GM23248 (cell line): Measurements from ENCODE around the gene LGALS3. TPM values are rescaled to one million over a fixed set of nuclear protein-coding genes. Genes with fewer than 3 reads are reported as not detected.

Source experiments
- DNase-seq: peaks from one replicate; pipeline ENCODE4 v3.0.0-alpha.2; 2015
- H2AFZ ChIP-seq: fragments of 200-600 bp; sonication (generic); 2 replicates; pipeline ENCODE4 v1.6.1; 2016; ENCODE audit warnings: antibody characterized with exemption
- H3F3A ChIP-seq: fragments of 200-600 bp; sonication (generic); 2 replicates; pipeline ENCODE4 v1.6.1; 2016; ENCODE audit warnings: mild to moderate bottlenecking, antibody characterized with exemption, mixed run types; ENCODE audit not compliant: insufficient read depth
- H3K27ac ChIP-seq: fragments of 200-600 bp; sonication (generic); 2 replicates; pipeline ENCODE4 v1.5.1; 2016; ENCODE audit warnings: mild to moderate bottlenecking
- H3K27me3 ChIP-seq: fragments of 200-600 bp; sonication (generic); replicated peaks from 2 replicates; pipeline ENCODE4 v1.6.1; 2016; ENCODE audit warnings: mild to moderate bottlenecking; ENCODE audit not compliant: insufficient read depth
- H3K36me3 ChIP-seq: fragments of 200-600 bp; sonication (generic); 2 replicates; pipeline ENCODE4 v1.6.1; 2016; ENCODE audit warnings: low read depth, mild to moderate bottlenecking
- H3K4me1 ChIP-seq: fragments of 200-600 bp; sonication (generic); 2 replicates; pipeline ENCODE4 v1.6.1; 2016; ENCODE audit warnings: mild to moderate bottlenecking; ENCODE audit not compliant: insufficient read depth
- H3K4me2 ChIP-seq: fragments of 200-600 bp; sonication (generic); one replicate; pipeline ENCODE4 v1.6.1; 2016; ENCODE audit warnings: mild to moderate bottlenecking; ENCODE audit not compliant: unreplicated experiment
- H3K4me3 ChIP-seq: fragments of 200-600 bp; sonication (generic); 2 replicates; pipeline ENCODE4 v1.5.1; 2016; ENCODE audit warnings: mild to moderate bottlenecking
- H3K79me2 ChIP-seq: fragments of 200-600 bp; sonication (generic); 2 replicates; pipeline ENCODE4 v1.6.1; 2016; ENCODE audit warnings: mild to moderate bottlenecking; ENCODE audit not compliant: insufficient read depth
- H3K9ac ChIP-seq: fragments of 200-600 bp; sonication (generic); 2 replicates; pipeline ENCODE4 v1.6.1; 2016; ENCODE audit warnings: mild to moderate bottlenecking
- H3K9me2 ChIP-seq: fragments of 200-600 bp; sonication (generic); 2 replicates; pipeline ENCODE4 v1.6.1; 2016; ENCODE audit warnings: mixed run types, mild to moderate bottlenecking, moderate library complexity; ENCODE audit not compliant: insufficient read depth
- H3K9me3 ChIP-seq: fragments of 200-600 bp; sonication (generic); one replicate; pipeline ENCODE4 v1.6.1; 2017; ENCODE audit warnings: low read depth
- H4K20me1 ChIP-seq: fragments of 200-600 bp; sonication (generic); 2 replicates; pipeline ENCODE4 v1.6.0; 2016; ENCODE audit not compliant: insufficient read depth
- EZH2 ChIP-seq: fragments of 200-600 bp; sonication (generic); IDR thresholded peaks from 2 replicates; pipeline ENCODE4 v1.6.1; 2018; ENCODE audit warnings: antibody characterized with exemption, mild to moderate bottlenecking; ENCODE audit not compliant: insufficient read depth, poor library complexity, severe bottlenecking
- EZH2phosphoT487 ChIP-seq: fragments of 200-600 bp; sonication (generic); IDR thresholded peaks from 2 replicates; pipeline ENCODE4 v1.6.1; 2018; ENCODE audit warnings: antibody characterized with exemption, moderate library complexity, mild to moderate bottlenecking, low read depth; ENCODE audit not compliant: insufficient read depth
- WGBS, 2 experiments: methylation state at CpG; one replicate each; pipeline ENCODE4 v1.1.6; 2015 to 2017; ENCODE audit warnings: low lambda C conversion rate in 2 of 2, low coverage in 1 of 2; ENCODE audit errors: missing lambda C conversion rate in 2 of 2; 5-methylcytosine and 5-hydroxymethylcytosine counted together
- in situ Hi-C: fragments of 300-500 bp; cut with MboI; formaldehyde crosslinking; loops from 2 replicates; pipeline ENCODE4 v1.15.0; 2020
- polyA plus RNA-seq: library from polyadenylated mRNA; unstranded; fragments of >200 nt; fragmentation: Nextera tagmentation; extraction: Ambion mirVana; gene quantifications from 2 replicates; pipeline ENCODE4 v1.2.1, GENCODE V29; 2016
- total RNA-seq: library from RNA; depleted of rRNA; stranded (reverse); fragments of >200 nt; shearing (Covaris generic); gene quantifications from 2 replicates; pipeline ENCODE4 v1.2.3, GENCODE V29; 2014

Gene LGALS3
- total and polyA plus RNA-seq, 2 experiments from 2014 or later: 363 to 541 TPM

GRCh38 chr14:55123101-55123500 lies 6.0 kb upstream of the LGALS3 start:
- Histone ChIP-seq H3F3A (peaks cover 18% of the 10 kb centered on the region), H3K27me3 (no peaks in the 10 kb centered on the region), H4K20me1 (no peaks in the 10 kb centered on the region), H3K9me3 (no peaks in the 10 kb centered on the region), H3K79me2 (no peaks in the 10 kb centered on the region), H3K4me2 (peak overlapping the region; percentile 61), H3K9me2 (no peaks in the 10 kb centered on the region), H3K4me3 (no peak overlapping the region), H2AFZ (no peak overlapping the region), H3K36me3 (no peaks in the 10 kb centered on the region), H3K4me1 (peaks cover 31% of the 10 kb centered on the region), H3K9ac (peak overlapping the region; percentile 62), H3K27ac (peak overlapping the region; percentile 47)
- WGBS, 2 experiments: 60 to 65% methylated on average over 8 of the region's 8 CpGs
- DNase-seq: peak; percentile 94
- TF ChIP-seq EZH2: no peak
- no peak for TF ChIP-seq EZH2phosphoT487
- in situ Hi-C loops: no loop called here

- H3K4me1 ChIP-seq: peaks cover 25% of the 10 kb centered on the region
- H3K9ac ChIP-seq: no peak overlapping the region
- H3K27me3 ChIP-seq: no peaks in the 10 kb centered on the region
- WGBS, 2 experiments: 96 to 98% methylated on average over 9 of the region's 9 CpGs
- no peaks in the 10 kb centered on the region for H3K79me2 ChIP-seq
- H3F3A ChIP-seq: peaks cover 25% of the 10 kb centered on the region
- no peak overlapping the region for H2AFZ ChIP-seq
- H3K9me3 ChIP-seq: no peaks in the 10 kb centered on the region
- no peaks in the 10 kb centered on the region for H3K36me3 ChIP-seq
- no peaks in the 10 kb centered on the region for H3K9me2 ChIP-seq
- no peak overlapping the region for H3K4me3 ChIP-seq
- no peak for DNase-seq
- TF ChIP-seq EZH2 (no peak), EZH2phosphoT487 (no peak)
- no peak overlapping the region for H3K27ac ChIP-seq
- no peak overlapping the region for H3K4me2 ChIP-seq
- H4K20me1 ChIP-seq: no peaks in the 10 kb centered on the region
- in situ Hi-C loops: no loop called here
These were observed 5.0 kb upstream of the LGALS3 start for GRCh38 chr14:55123852-55124639.

- Histone ChIP-seq H2AFZ (no peak overlapping the region), H3K9me2 (no peaks in the 10 kb centered on the region), H3K4me1 (peaks cover 25% of the 10 kb centered on the region), H3K36me3 (no peaks in the 10 kb centered on the region), H3K4me3 (no peak overlapping the region), H3K9me3 (no peaks in the 10 kb centered on the region), H3K4me2 (no peak overlapping the region), H3K27ac (no peak overlapping the region), H4K20me1 (no peaks in the 10 kb centered on the region), H3K9ac (no peak overlapping the region), H3K27me3 (no peaks in the 10 kb centered on the region), H3K79me2 (peaks cover 1% of the 10 kb centered on the region), H3F3A (peaks cover 27% of the 10 kb centered on the region)
- in situ Hi-C loops: no loop called here
- TF ChIP-seq EZH2 (no peak), EZH2phosphoT487 (no peak)
- DNase-seq: no peak
- WGBS, 2 experiments: 93 to 94% methylated on average over 8 of the region's 8 CpGs
These were observed 4.2 kb upstream of the LGALS3 start for GRCh38 chr14:55124774-55125386.

GRCh38 chr14:55125403-55125802 lies 3.6 kb upstream of the LGALS3 start:
- no peak overlapping the region for H3K27ac ChIP-seq
- H3K36me3 ChIP-seq: no peaks in the 10 kb centered on the region
- H3K79me2 ChIP-seq: peaks cover 7% of the 10 kb centered on the region
- in situ Hi-C loops: no loop called here
- no peak for TF ChIP-seq EZH2
- TF ChIP-seq EZH2phosphoT487: no peak
- 95 to 100% methylated on average over 3 of the region's 3 CpGs for WGBS, 2 experiments
- H3K4me1 ChIP-seq: peaks cover 25% of the 10 kb centered on the region
- no peaks in the 10 kb centered on the region for H3K9me3 ChIP-seq
- DNase-seq: no peak
- H4K20me1 ChIP-seq: no peaks in the 10 kb centered on the region
- H3K4me2 ChIP-seq: no peak overlapping the region
- no peaks in the 10 kb centered on the region for H3K27me3 ChIP-seq
- H3K9ac ChIP-seq: no peak overlapping the region
- no peak overlapping the region for H3K4me3 ChIP-seq
- H3F3A ChIP-seq: peaks cover 32% of the 10 kb centered on the region
- H2AFZ ChIP-seq: no peak overlapping the region
- H3K9me2 ChIP-seq: no peaks in the 10 kb centered on the region
